ENCODE data around the gene NME9. TPM values are rescaled to one million over a fixed set of nuclear protein-coding genes. Genes with fewer than 3 reads are reported as not detected.
A peak's percentile ranks its signal among the peaks of the same experiment; 100 is the strongest.

The NME9 gene
- total and polyA plus RNA-seq, 7 experiments from 2014 or later = 0.52 to 2.0 (median 0.71) TPM; not detected in 1

DNA sequence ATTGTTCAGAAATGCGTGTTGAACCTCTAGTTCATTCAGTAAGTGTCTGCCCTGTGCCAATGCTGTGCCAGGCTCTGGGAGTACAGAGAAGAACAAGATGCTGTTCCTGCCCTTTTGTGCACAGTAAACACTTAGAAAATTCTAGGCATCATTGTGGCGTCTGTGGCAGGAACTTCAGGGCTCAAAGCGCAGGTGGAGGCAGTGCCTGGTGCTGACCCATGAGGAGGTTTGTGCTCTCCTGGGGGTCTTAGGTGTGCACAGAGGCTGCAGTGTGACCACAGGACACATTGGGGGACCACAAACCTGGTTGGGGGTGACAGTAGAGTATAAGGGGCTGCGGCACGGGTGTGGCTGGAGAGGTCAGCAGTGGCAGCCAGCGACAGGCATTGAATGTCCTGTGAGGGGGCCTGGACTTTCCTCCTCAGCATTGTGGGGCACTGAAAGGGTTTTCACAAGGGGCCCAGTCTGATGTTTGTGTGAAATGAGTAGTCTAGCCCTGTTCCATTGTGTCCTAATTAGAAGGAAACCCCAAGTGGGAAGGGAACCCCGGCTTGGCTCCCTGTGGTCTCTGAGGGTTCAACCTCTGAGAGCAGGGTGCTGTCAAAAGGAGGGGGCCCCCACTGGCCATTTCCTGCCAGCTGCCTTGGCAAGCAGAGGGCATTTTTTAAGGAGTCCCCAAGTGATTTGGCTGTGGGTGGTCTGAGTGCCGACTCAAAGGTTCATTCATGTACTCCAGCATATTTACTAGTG, 39.7 kb upstream of the NME9 start:
- CTCF ChIA-PET = no interaction called here

GRCh38 chr3:138367911-138368310, 38.3 kb upstream of the NME9 start:
- peak; percentile 48 for ATAC-seq
- DNase-seq = no peak
- peaks cover 0 to 2% (median 0%) of the 10 kb centered on the region in 11 donors for H3K9me3 Mint-ChIP-seq
- no peak overlapping the region for H3K27ac Mint-ChIP-seq
- Histone ChIP-seq H3K4me3 (ENCODE audit: low read length) (no peak overlapping the region), H3K27me3 (ENCODE audit: control insufficient read depth in 2 of 2, insufficient read depth in 2 of 2, low read length in 2 of 2) (no peaks in the 10 kb centered on the region), H3K36me3 (ENCODE audit: control insufficient read depth in 2 of 3, insufficient read depth in 3 of 3, low read length in 3 of 3) (no peaks in the 10 kb centered on the region), H3K9me3 (ENCODE audit: control insufficient read depth in 2 of 3, low read length in 3 of 3) (no peaks in the 10 kb centered on the region), H3K4me1 (ENCODE audit: control insufficient read depth in 2 of 2, insufficient read depth in 2 of 2, low read length in 2 of 2) (no peaks in the 10 kb centered on the region), H3K27ac (ENCODE audit: low read depth, low read length) (no peak overlapping the region)
- POLR2A ChIA-PET = no interaction called here
- CTCF ChIA-PET = no interaction called here
- intact Hi-C loops (cut with micrococcal nuclease) = no loop called here
- no peaks in the 10 kb centered on the region for H3K4me1 Mint-ChIP-seq
- peaks cover 0 to 5% (median 0%) of the 10 kb centered on the region in 5 donors for H3K36me3 Mint-ChIP-seq
- peaks cover 5 to 17% (median 8%) of the 10 kb centered on the region in 5 donors for H3K27me3 Mint-ChIP-seq
- H3K4me3 Mint-ChIP-seq = no peak overlapping the region

More for the DNA sequence above, 39.7 kb upstream of the NME9 start:
- H3K4me3 ChIP-seq (ENCODE audit: low read length) = no peak overlapping the region
- no peaks in the 10 kb centered on the region for H3K27me3 ChIP-seq (ENCODE audit: control insufficient read depth in 2 of 2, insufficient read depth in 2 of 2, low read length in 2 of 2)
- H3K4me1 ChIP-seq (ENCODE audit: control insufficient read depth in 2 of 2, insufficient read depth in 2 of 2, low read length in 2 of 2) = no peaks in the 10 kb centered on the region
- intact Hi-C loops (cut with micrococcal nuclease) = no loop called here
- Mint-ChIP-seq H3K27me3 (peaks cover 5 to 17% (median 8%) of the 10 kb centered on the region in 5 donors), H3K36me3 (peaks cover 0 to 5% (median 0%) of the 10 kb centered on the region in 5 donors), H3K4me3 (no peak overlapping the region), H3K4me1 (no peaks in the 10 kb centered on the region), H3K9me3 (peaks cover 0 to 2% (median 0%) of the 10 kb centered on the region in 11 donors), H3K27ac (no peak overlapping the region)
- no peaks in the 10 kb centered on the region for H3K36me3 ChIP-seq (ENCODE audit: control insufficient read depth in 2 of 3, insufficient read depth in 3 of 3, low read length in 3 of 3)
- no peaks in the 10 kb centered on the region for H3K9me3 ChIP-seq (ENCODE audit: control insufficient read depth in 2 of 3, low read length in 3 of 3)
- no peak overlapping the region for H3K27ac ChIP-seq (ENCODE audit: low read depth, low read length)
- ATAC-seq (no peak), DNase-seq (no peak)
- POLR2A ChIA-PET = no interaction called here

- intact Hi-C loops (cut with micrococcal nuclease) = no loop called here
- peaks cover 5 to 17% (median 8%) of the 10 kb centered on the region in 5 donors for H3K27me3 Mint-ChIP-seq
- Histone ChIP-seq H3K4me3 (ENCODE audit: low read length) (no peak overlapping the region), H3K36me3 (ENCODE audit: control insufficient read depth in 2 of 3, insufficient read depth in 3 of 3, low read length in 3 of 3) (no peaks in the 10 kb centered on the region), H3K4me1 (ENCODE audit: control insufficient read depth in 2 of 2, insufficient read depth in 2 of 2, low read length in 2 of 2) (no peaks in the 10 kb centered on the region), H3K27ac (ENCODE audit: low read depth, low read length) (no peak overlapping the region), H3K9me3 (ENCODE audit: control insufficient read depth in 2 of 3, low read length in 3 of 3) (no peaks in the 10 kb centered on the region), H3K27me3 (ENCODE audit: control insufficient read depth in 2 of 2, insufficient read depth in 2 of 2, low read length in 2 of 2) (no peaks in the 10 kb centered on the region)
- DNase-seq (no peak), ATAC-seq (no peak)
- ChIA-PET POLR2A (no interaction called here), CTCF (no interaction called here)
- no peaks in the 10 kb centered on the region for H3K4me1 Mint-ChIP-seq
- peaks cover 0 to 2% (median 0%) of the 10 kb centered on the region in 11 donors for H3K9me3 Mint-ChIP-seq
- H3K36me3 Mint-ChIP-seq = peaks cover 0 to 5% (median 0%) of the 10 kb centered on the region in 5 donors
- no peak overlapping the region for H3K4me3 Mint-ChIP-seq
- H3K27ac Mint-ChIP-seq = no peak overlapping the region
Measured at GRCh38 chr3:138367326-138367850, 37.7 kb upstream of the NME9 start.

GRCh38 chr3:138366006-138366759, 36.5 kb upstream of the NME9 start:
- H3K27ac ChIP-seq (ENCODE audit: low read depth, low read length) = no peak overlapping the region
- peaks cover 0 to 9% (median 4%) of the 10 kb centered on the region in 5 donors for H3K27me3 Mint-ChIP-seq
- ATAC-seq (no peak), DNase-seq (no peak)
- ChIA-PET POLR2A (no interaction called here), CTCF (interaction anchor here (0.6 kb wide), 1 partner anchor 59 kb away, joined by 3 read pairs; no protein-coding TSS in a partner anchor)
- no peaks in the 10 kb centered on the region for H3K27me3 ChIP-seq (ENCODE audit: control insufficient read depth in 2 of 2, insufficient read depth in 2 of 2, low read length in 2 of 2)
- no peaks in the 10 kb centered on the region for H3K4me1 ChIP-seq (ENCODE audit: control insufficient read depth in 2 of 2, insufficient read depth in 2 of 2, low read length in 2 of 2)
- H3K9me3 Mint-ChIP-seq = peaks cover 0 to 2% (median 0%) of the 10 kb centered on the region in 11 donors
- H3K4me3 Mint-ChIP-seq = no peak overlapping the region
- no peaks in the 10 kb centered on the region for H3K36me3 ChIP-seq (ENCODE audit: control insufficient read depth in 2 of 3, insufficient read depth in 3 of 3, low read length in 3 of 3)
- H3K4me1 Mint-ChIP-seq = no peaks in the 10 kb centered on the region
- intact Hi-C loops (cut with micrococcal nuclease) = no loop called here
- H3K27ac Mint-ChIP-seq = no peak overlapping the region
- H3K9me3 ChIP-seq (ENCODE audit: control insufficient read depth in 2 of 3, low read length in 3 of 3) = no peaks in the 10 kb centered on the region
- H3K4me3 ChIP-seq (ENCODE audit: low read length) = no peak overlapping the region
- peaks cover 0 to 5% (median 0%) of the 10 kb centered on the region in 5 donors for H3K36me3 Mint-ChIP-seq

DNA sequence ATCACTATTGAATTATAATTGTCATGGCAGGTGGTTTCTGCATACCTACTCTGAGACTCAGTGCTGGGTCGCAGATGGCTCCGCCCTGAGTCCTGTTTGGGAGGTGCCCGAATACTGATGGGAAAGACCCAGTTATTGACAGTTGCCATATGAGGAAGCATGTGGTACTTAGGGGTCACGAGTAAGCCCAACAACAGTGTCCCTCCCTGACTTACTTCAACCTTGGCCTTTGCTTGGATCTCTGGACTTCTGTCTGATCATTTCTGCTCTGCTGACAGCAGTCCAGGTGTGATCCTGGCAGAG, 35.6 kb upstream of the NME9 start:
- DNase-seq = no peak
- Mint-ChIP-seq H3K36me3 (no peaks in the 10 kb centered on the region), H3K4me3 (no peak overlapping the region), H3K9me3 (no peaks in the 10 kb centered on the region), H3K4me1 (no peaks in the 10 kb centered on the region), H3K27me3 (peaks cover 0 to 5% (median 0%) of the 10 kb centered on the region in 5 donors), H3K27ac (no peak overlapping the region)
- intact Hi-C loops (cut with micrococcal nuclease) = no loop called here
- H3K4me3 ChIP-seq (ENCODE audit: low read length) = no peak overlapping the region
- no peaks in the 10 kb centered on the region for H3K27me3 ChIP-seq (ENCODE audit: control insufficient read depth in 2 of 2, insufficient read depth in 2 of 2, low read length in 2 of 2)
- no peaks in the 10 kb centered on the region for H3K4me1 ChIP-seq (ENCODE audit: control insufficient read depth in 2 of 2, insufficient read depth in 2 of 2, low read length in 2 of 2)
- no peaks in the 10 kb centered on the region for H3K36me3 ChIP-seq (ENCODE audit: control insufficient read depth in 2 of 3, insufficient read depth in 3 of 3, low read length in 3 of 3)
- H3K9me3 ChIP-seq (ENCODE audit: control insufficient read depth in 2 of 3, low read length in 3 of 3) = no peaks in the 10 kb centered on the region
- ChIA-PET POLR2A (no interaction called here), CTCF (no interaction called here)
- no peak overlapping the region for H3K27ac ChIP-seq (ENCODE audit: low read depth, low read length)
- no peak for ATAC-seq

DNA sequence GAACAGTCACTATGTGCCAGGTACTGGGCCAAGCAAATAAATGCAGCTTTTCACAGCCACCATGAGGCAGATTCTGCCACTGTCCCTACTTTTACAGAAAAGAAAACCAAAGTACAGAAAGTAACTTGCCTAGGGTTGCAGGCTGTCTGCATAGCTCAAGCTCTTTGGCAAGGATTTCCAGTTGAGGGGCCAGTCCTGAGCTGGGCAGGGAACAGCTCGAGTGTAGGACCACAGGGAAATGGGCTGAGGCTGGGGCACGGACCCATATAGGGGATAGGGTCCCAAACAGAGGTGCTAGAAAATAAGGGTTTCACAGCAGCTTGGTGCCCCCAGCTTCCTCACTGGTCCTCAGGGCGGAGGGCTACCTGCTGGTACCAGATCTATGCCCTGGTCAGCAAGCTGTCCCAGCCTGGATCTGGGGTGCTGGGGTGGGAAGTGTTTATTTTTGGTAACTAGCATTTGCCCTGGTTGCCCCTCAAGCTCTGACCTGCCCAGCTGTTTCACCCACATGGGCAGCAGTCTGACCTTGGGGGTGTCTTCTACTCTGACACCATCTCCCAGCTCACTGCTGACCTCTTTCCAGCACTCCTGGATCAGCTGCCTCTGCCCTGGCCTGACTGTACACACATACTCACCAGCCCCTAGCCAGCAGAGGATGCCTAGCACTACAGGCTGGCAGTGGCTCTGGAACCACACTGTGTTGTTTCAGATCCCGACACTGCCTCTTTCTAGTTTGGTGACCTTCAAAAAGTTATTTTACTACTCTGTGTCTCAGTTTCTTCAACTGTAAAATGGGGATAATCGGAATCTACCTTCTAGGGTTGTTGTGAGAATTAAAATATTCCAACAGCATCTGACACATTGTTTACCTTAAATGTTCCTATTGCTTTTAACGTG, 35.0 kb upstream of the NME9 start:
- no peaks in the 10 kb centered on the region for H3K27me3 ChIP-seq (ENCODE audit: control insufficient read depth in 2 of 2, insufficient read depth in 2 of 2, low read length in 2 of 2)

More for the DNA sequence above, 35.0 kb upstream of the NME9 start:
- Histone ChIP-seq H3K4me1 (ENCODE audit: control insufficient read depth in 2 of 2, insufficient read depth in 2 of 2, low read length in 2 of 2) (no peaks in the 10 kb centered on the region), H3K36me3 (ENCODE audit: control insufficient read depth in 2 of 3, insufficient read depth in 3 of 3, low read length in 3 of 3) (no peaks in the 10 kb centered on the region), H3K27ac (ENCODE audit: low read depth, low read length) (no peak overlapping the region), H3K9me3 (ENCODE audit: control insufficient read depth in 2 of 3, low read length in 3 of 3) (no peaks in the 10 kb centered on the region), H3K4me3 (ENCODE audit: low read length) (no peak overlapping the region)
- no peak overlapping the region for H3K27ac Mint-ChIP-seq
- ATAC-seq (no peak), DNase-seq (no peak)
- no peaks in the 10 kb centered on the region for H3K4me1 Mint-ChIP-seq
- H3K4me3 Mint-ChIP-seq = no peak overlapping the region
- ChIA-PET CTCF (no interaction called here), POLR2A (no interaction called here)
- no peaks in the 10 kb centered on the region for H3K9me3 Mint-ChIP-seq
- intact Hi-C loops (cut with micrococcal nuclease) = no loop called here
- no peaks in the 10 kb centered on the region for H3K36me3 Mint-ChIP-seq
- peaks cover 0 to 5% (median 0%) of the 10 kb centered on the region in 5 donors for H3K27me3 Mint-ChIP-seq

Data from naive thymus-derived CD4-positive, alpha-beta T cell (primary cell).